B cell (primary cell): ENCODE measurements around the gene SFR1. TPM values are rescaled to one million over a fixed set of nuclear protein-coding genes. Genes with fewer than 3 reads are reported as not detected.

Experiments used
- ATAC-seq: fragments of 200-7000 bp; cut with Tn5 transposase; one replicate; pipeline ENCODE4 v1.10.0; 2021; ENCODE audit warnings: low read depth, mild to moderate bottlenecking, moderate number of reproducible peaks, moderate library complexity
- CTCF ChIA-PET: fragments of 350-600 bp; sonication (Branson Sonifier 250); formaldehyde crosslinking; loops from one replicate; lab custom pipeline; 2021; ENCODE audit warnings: antibody characterized with exemption, inconsistent platforms; lab: Charles Lee
- POLR2A ChIA-PET: fragments of 350-600 bp; sonication (Branson Sonifier 250); formaldehyde crosslinking; loops from one replicate; lab custom pipeline; 2021; ENCODE audit warnings: antibody characterized with exemption; lab: Charles Lee
- DNase-seq: peaks from one replicate; pipeline ENCODE4 v3.0.0; 2013
- H2AFZ ChIP-seq: 2 replicates; pipeline ENCODE4 v1.6.1; 2012; ENCODE audit warnings: mild to moderate bottlenecking, low read depth, low read length; ENCODE audit not compliant: insufficient read depth, poor library complexity, severe bottlenecking
- H3K27ac ChIP-seq, 2 donors: 1 replicate in 1 of 2; 2 replicates in 1 of 2; pipeline ENCODE4 v1.5.1; 2012 to 2013; ENCODE audit warnings: low read length in 2 of 2, mild to moderate bottlenecking in 2 of 2, moderate library complexity in 1 of 2
- H3K27me3 ChIP-seq, 4 experiments: fragments of 200-600 bp in 1 of 4; sonication (generic) in 1 of 4; replicated peaks in 1 of 4; 1 replicate in 2 of 4; 2 replicates in 2 of 4; pipeline versions ENCODE4 v1.6.1 to v1.7.0; 2013 to 2016; ENCODE audit warnings: low read length in 3 of 4, mild to moderate bottlenecking in 2 of 4, mixed read lengths in 1 of 4, moderate library complexity in 1 of 4; ENCODE audit not compliant: insufficient read depth in 4 of 4, control insufficient read depth in 3 of 4; ENCODE audit errors: control extremely low read depth in 1 of 4
- H3K36me3 ChIP-seq, 2 experiments: replicated peaks in 1 of 2; 1 replicate in 1 of 2; 2 replicates in 1 of 2; pipeline versions ENCODE4 v1.6.1 to v1.7.1; 2013; ENCODE audit warnings: low read length in 1 of 2; ENCODE audit not compliant: insufficient read depth in 2 of 2, control insufficient read depth in 1 of 2; ENCODE audit errors: control extremely low read depth in 1 of 2, extremely low read depth in 1 of 2
- H3K4me1 ChIP-seq, 2 donors: fragments of 200-600 bp in 1 of 2; sonication (generic) in 1 of 2; 1 replicate in 1 of 2; 2 replicates in 1 of 2; pipeline versions ENCODE4 v1.5.1 to v1.6.1; 2013 to 2017; ENCODE audit warnings: low read length in 2 of 2; ENCODE audit not compliant: control insufficient read depth in 2 of 2, insufficient read depth in 2 of 2
- H3K4me2 ChIP-seq: replicated peaks from 2 replicates; pipeline ENCODE3; 2012; ENCODE audit warnings: mild to moderate bottlenecking, low read depth, low read length; ENCODE audit not compliant: poor library complexity, severe bottlenecking
- H3K4me3 ChIP-seq, 5 experiments: fragments of 200-600 bp in 1 of 5; sonication (generic) in 1 of 5; 1 replicate in 3 of 5; 2 replicates in 2 of 5; pipeline versions ENCODE4 v1.5.1 to v1.7.0; 2011 to 2016; ENCODE audit warnings: low read length in 4 of 5, mild to moderate bottlenecking in 4 of 5, low read depth in 2 of 5, control low read depth in 1 of 5, moderate library complexity in 1 of 5; ENCODE audit not compliant: insufficient read depth in 1 of 5; ENCODE audit errors: control extremely low read depth in 1 of 5, extremely low read depth in 1 of 5
- H3K79me2 ChIP-seq: fragments of 200-600 bp; sonication (generic); one replicate; pipeline ENCODE4 v1.6.0; 2016; ENCODE audit warnings: low read length; ENCODE audit not compliant: control insufficient read depth, insufficient read depth
- H3K9ac ChIP-seq: fragments of 200-600 bp; sonication (generic); 2 replicates; pipeline ENCODE4 v1.6.1; 2017; ENCODE audit warnings: mild to moderate bottlenecking, low read length, moderate library complexity
- H3K9me3 ChIP-seq, 3 donors: one replicate each; pipeline versions ENCODE4 v1.6.1 to v1.7.1; 2013; ENCODE audit warnings: low read length in 2 of 3; ENCODE audit not compliant: control insufficient read depth in 2 of 3, insufficient read depth in 1 of 3; ENCODE audit errors: control extremely low read depth in 1 of 3
- H4K20me1 ChIP-seq: 2 replicates; pipeline ENCODE4 v1.6.0; 2012; ENCODE audit warnings: mild to moderate bottlenecking, low read length; ENCODE audit not compliant: insufficient read depth, control insufficient read depth, poor library complexity, severe bottlenecking
- H3K27ac Mint-ChIP-seq: one replicate; pipeline ENCODE4 v1.8.0; 2021; ENCODE audit warnings: mixed read lengths
- H3K27me3 Mint-ChIP-seq: one replicate; pipeline ENCODE4 v1.8.0; 2021; ENCODE audit warnings: mixed read lengths
- H3K4me1 Mint-ChIP-seq: one replicate; pipeline ENCODE4 v1.8.0; 2021; ENCODE audit warnings: mixed read lengths
- H3K4me3 Mint-ChIP-seq: one replicate; pipeline ENCODE4 v1.8.0; 2021; ENCODE audit warnings: mixed read lengths
- H3K9me3 Mint-ChIP-seq: one replicate; pipeline ENCODE4 v1.8.0; 2022; ENCODE audit warnings: mixed read lengths; ENCODE audit not compliant: insufficient read depth
- EZH2 ChIP-seq: IDR thresholded peaks from 2 replicates; pipeline ENCODE4 v1.6.1; 2012; ENCODE audit warnings: borderline replicate concordance, low read depth, mild to moderate bottlenecking, moderate library complexity, low read length; ENCODE audit not compliant: insufficient read depth, poor library complexity, severe bottlenecking
- WGBS: methylation state at CpG from one replicate; pipeline ENCODE4 v1.1.5; 2013; ENCODE audit warnings: missing lambda C conversion rate; ENCODE audit not compliant: insufficient coverage; 5-methylcytosine and 5-hydroxymethylcytosine counted together
- intact Hi-C: fragments of 100-400 bp; cut with micrococcal nuclease; formaldehyde crosslinking; loops from one replicate; pipeline ENCODE4 v1.10.0; 2022
- polyA plus RNA-seq: library from polyadenylated mRNA; depleted of rRNA; stranded (reverse); fragments of >200 nt; gene quantifications from 2 replicates; pipeline ENCODE4 v1.2.3, GENCODE V29; 2012
- total RNA-seq, 2 donors: library from RNA; stranded (reverse); fragments of 120-200 nt in 1 of 2; gene quantifications; 1 replicate in 1 of 2; 2 replicates in 1 of 2; pipeline versions ENCODE4 v1.2.3 to v1.2.4, GENCODE V29; 2013 to 2022
- TF ChIP-seq, protein P1 (sequence below): fragments of 200-600 bp; IDR thresholded peaks from one replicate; pipeline ENCODE4 v1.8.0; 2022; ENCODE audit warnings: antibody characterized with exemption, mild to moderate bottlenecking

SFR1 gene
- total and polyA plus RNA-seq, 2 donors (not counting 1 experiment from before 2014, with no cell fraction given), result 6.2 to 15.3 TPM

GRCh38 chr10:104104418-104104817, 17.6 kb upstream of the SFR1 start:
- H3K4me1 Mint-ChIP-seq, result no peaks in the 10 kb centered on the region
- ChIA-PET CTCF (interaction anchor here (0.7 kb wide), 1 partner anchor 187 kb away, joined by 3 read pairs; no protein-coding TSS in a partner anchor), POLR2A (no interaction called here)
- no peak overlapping the region for H3K27ac ChIP-seq
- no peak overlapping the region for H3K4me2 ChIP-seq
- H3K4me3 Mint-ChIP-seq, result no peak overlapping the region
- ATAC-seq, result no peak
- intact Hi-C loops, result no loop called here
- H4K20me1 ChIP-seq, result no peaks in the 10 kb centered on the region
- TF ChIP-seq, protein P1, sequence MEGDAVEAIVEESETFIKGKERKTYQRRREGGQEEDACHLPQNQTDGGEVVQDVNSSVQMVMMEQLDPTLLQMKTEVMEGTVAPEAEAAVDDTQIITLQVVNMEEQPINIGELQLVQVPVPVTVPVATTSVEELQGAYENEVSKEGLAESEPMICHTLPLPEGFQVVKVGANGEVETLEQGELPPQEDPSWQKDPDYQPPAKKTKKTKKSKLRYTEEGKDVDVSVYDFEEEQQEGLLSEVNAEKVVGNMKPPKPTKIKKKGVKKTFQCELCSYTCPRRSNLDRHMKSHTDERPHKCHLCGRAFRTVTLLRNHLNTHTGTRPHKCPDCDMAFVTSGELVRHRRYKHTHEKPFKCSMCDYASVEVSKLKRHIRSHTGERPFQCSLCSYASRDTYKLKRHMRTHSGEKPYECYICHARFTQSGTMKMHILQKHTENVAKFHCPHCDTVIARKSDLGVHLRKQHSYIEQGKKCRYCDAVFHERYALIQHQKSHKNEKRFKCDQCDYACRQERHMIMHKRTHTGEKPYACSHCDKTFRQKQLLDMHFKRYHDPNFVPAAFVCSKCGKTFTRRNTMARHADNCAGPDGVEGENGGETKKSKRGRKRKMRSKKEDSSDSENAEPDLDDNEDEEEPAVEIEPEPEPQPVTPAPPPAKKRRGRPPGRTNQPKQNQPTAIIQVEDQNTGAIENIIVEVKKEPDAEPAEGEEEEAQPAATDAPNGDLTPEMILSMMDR, result no peak
- H3K4me1 ChIP-seq, result no peaks in the 10 kb centered on the region
- DNase-seq, result no peak
- no peaks in the 10 kb centered on the region for H3K27me3 Mint-ChIP-seq
- no peaks in the 10 kb centered on the region for H3K9me3 ChIP-seq
- no peaks in the 10 kb centered on the region for H3K79me2 ChIP-seq
- H3K36me3 ChIP-seq, result no peaks in the 10 kb centered on the region
- no peaks in the 10 kb centered on the region for H3K9me3 Mint-ChIP-seq
- whole genome bisulfite sequencing, result no CpG with 5 or more reads among the region's 1 CpG
- H3K4me3 ChIP-seq, result no peak overlapping the region
- H2AFZ ChIP-seq, result no peak overlapping the region
- H3K9ac ChIP-seq, result no peak overlapping the region
- no peak overlapping the region for H3K27ac Mint-ChIP-seq
- H3K27me3 ChIP-seq, result peaks cover 0 to 4% (median 1%) of the 10 kb centered on the region in 4 experiments

DNA sequence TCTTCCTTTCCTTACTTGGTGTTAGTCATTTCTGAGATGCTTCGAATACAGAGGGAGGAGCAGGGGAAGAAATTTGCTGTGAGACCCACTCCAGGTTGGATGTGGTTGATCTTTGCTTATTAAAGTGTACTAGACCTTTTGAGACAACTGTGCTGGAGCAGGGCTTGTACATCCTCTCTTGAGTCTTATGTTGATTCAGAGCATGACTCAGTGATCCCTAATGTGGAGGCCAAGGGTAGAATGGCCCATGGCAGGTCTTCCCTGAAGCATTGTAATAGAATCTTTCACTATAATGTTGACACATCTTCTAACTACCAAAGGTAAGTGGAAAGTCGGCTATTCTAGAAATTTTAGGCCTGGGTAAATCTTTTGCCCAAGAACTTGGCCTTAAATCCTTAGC, 17.0 kb upstream of the SFR1 start:
- peaks cover 4% of the 10 kb centered on the region for H3K27me3 Mint-ChIP-seq
- no peak overlapping the region for H2AFZ ChIP-seq
- H3K9ac ChIP-seq, result no peak overlapping the region
- intact Hi-C loops, result no loop called here
- DNase-seq (no peak), ATAC-seq (no peak)
- no peaks in the 10 kb centered on the region for H3K4me1 Mint-ChIP-seq
- TF ChIP-seq EZH2, result no peak
- TF ChIP-seq, protein P1, result no peak
- H3K4me2 ChIP-seq, result no peak overlapping the region
- no peak overlapping the region for H3K27ac Mint-ChIP-seq
- H3K9me3 ChIP-seq, result no peaks in the 10 kb centered on the region
- H4K20me1 ChIP-seq, result no peaks in the 10 kb centered on the region
- CTCF ChIA-PET, result interaction anchor here (0.7 kb wide), 1 partner anchor 187 kb away, joined by 3 read pairs; no protein-coding TSS in a partner anchor
- no peaks in the 10 kb centered on the region for H3K79me2 ChIP-seq
- no peaks in the 10 kb centered on the region for H3K9me3 Mint-ChIP-seq
- 100% methylated on average over 1 of the region's 2 CpGs for WGBS
- POLR2A ChIA-PET, result no interaction called here
- no peaks in the 10 kb centered on the region for H3K4me1 ChIP-seq
- H3K27ac ChIP-seq, result no peak overlapping the region
- no peak overlapping the region for H3K4me3 Mint-ChIP-seq
- H3K27me3 ChIP-seq, result peaks cover 0 to 4% (median 1%) of the 10 kb centered on the region in 4 experiments
- H3K4me3 ChIP-seq, result no peak overlapping the region
- H3K36me3 ChIP-seq, result no peaks in the 10 kb centered on the region
